Parathyroid adenoma (tissue), 2 donors: ENCODE measurements around the gene ENTPD1.
A peak's percentile ranks its signal among the peaks of the same experiment; 100 is the strongest.

ENCODE experiments used
- H2AFZ ChIP-seq: fragments of 300-600 bp; sonication (generic); one replicate; pipeline ENCODE4 v1.7.0; 2017; ENCODE audit warnings: antibody characterized with exemption, mild to moderate bottlenecking
- H3K27ac ChIP-seq: fragments of 300-600 bp; sonication (generic); one replicate; pipeline ENCODE4 v1.7.0; 2017
- H3K27me3 ChIP-seq: fragments of 300-600 bp; sonication (generic); one replicate; pipeline ENCODE4 v1.7.0; 2017; ENCODE audit warnings: low read length; ENCODE audit not compliant: control insufficient read depth, insufficient read depth
- H3K36me3 ChIP-seq: fragments of 300-600 bp; sonication (generic); one replicate; pipeline ENCODE4 v1.7.0; 2017; ENCODE audit warnings: low read length; ENCODE audit not compliant: control insufficient read depth, insufficient read depth
- H3K4me1 ChIP-seq: fragments of 300-600 bp; sonication (generic); one replicate; pipeline ENCODE4 v1.7.0; 2017; ENCODE audit warnings: control low read depth
- H3K4me2 ChIP-seq: fragments of 300-600 bp; sonication (generic); one replicate; pipeline ENCODE4 v1.7.0; 2017; ENCODE audit warnings: low read length
- H3K4me3 ChIP-seq: fragments of 300-600 bp; sonication (generic); one replicate; pipeline ENCODE4 v1.7.0; 2017; ENCODE audit warnings: low read depth, low read length
- H3K79me2 ChIP-seq: fragments of 300-600 bp; sonication (generic); one replicate; pipeline ENCODE4 v1.7.0; 2017; ENCODE audit warnings: control low read depth
- H3K9ac ChIP-seq: fragments of 300-600 bp; sonication (generic); one replicate; pipeline ENCODE4 v1.7.0; 2017; ENCODE audit warnings: mild to moderate bottlenecking
- H3K9me3 ChIP-seq: fragments of 300-600 bp; sonication (generic); one replicate; pipeline ENCODE4 v1.7.0; 2017; ENCODE audit warnings: low read length; ENCODE audit not compliant: control insufficient read depth
- TF ChIP-seq, protein P1 (sequence below): fragments of 300-600 bp; sonication (generic); IDR thresholded peaks from one replicate; pipeline ENCODE4 v1.7.0; 2017; ENCODE audit warnings: antibody characterized with exemption, mild to moderate bottlenecking
- donor health status: primary hyperparathyroidism.

The ENTPD1 gene

DNA sequence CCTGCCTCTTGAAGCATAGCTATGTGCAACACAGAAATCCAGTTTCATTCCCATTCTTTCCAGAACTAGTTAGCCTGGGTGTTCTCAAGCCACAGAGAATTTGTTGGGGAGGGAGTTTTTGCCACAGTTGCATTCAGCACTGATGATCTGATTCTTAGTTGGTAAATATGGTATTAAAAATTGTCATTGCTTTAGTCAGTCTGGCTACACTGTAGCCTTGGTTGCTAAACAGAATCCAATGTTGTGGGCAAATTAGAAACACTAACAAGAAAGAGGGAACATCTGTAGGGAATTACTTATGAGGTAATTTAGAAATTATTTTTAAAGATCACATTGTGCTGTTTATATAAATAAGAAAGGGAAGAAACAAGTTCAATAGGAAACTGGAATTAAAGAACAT, 94.8 kb downstream of the ENTPD1 start:
- Histone ChIP-seq H3K79me2 (no peaks in the 10 kb centered on the region), H3K4me2 (no peak overlapping the region), H3K27me3 (no peaks in the 10 kb centered on the region), H2AFZ (no peak overlapping the region), H3K9ac (no peak overlapping the region), H3K36me3 (no peaks in the 10 kb centered on the region), H3K4me3 (no peak overlapping the region), H3K9me3 (no peaks in the 10 kb centered on the region), H3K27ac (no peak overlapping the region), H3K4me1 (no peaks in the 10 kb centered on the region)
- TF ChIP-seq, protein P1, sequence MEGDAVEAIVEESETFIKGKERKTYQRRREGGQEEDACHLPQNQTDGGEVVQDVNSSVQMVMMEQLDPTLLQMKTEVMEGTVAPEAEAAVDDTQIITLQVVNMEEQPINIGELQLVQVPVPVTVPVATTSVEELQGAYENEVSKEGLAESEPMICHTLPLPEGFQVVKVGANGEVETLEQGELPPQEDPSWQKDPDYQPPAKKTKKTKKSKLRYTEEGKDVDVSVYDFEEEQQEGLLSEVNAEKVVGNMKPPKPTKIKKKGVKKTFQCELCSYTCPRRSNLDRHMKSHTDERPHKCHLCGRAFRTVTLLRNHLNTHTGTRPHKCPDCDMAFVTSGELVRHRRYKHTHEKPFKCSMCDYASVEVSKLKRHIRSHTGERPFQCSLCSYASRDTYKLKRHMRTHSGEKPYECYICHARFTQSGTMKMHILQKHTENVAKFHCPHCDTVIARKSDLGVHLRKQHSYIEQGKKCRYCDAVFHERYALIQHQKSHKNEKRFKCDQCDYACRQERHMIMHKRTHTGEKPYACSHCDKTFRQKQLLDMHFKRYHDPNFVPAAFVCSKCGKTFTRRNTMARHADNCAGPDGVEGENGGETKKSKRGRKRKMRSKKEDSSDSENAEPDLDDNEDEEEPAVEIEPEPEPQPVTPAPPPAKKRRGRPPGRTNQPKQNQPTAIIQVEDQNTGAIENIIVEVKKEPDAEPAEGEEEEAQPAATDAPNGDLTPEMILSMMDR, result no peak

DNA sequence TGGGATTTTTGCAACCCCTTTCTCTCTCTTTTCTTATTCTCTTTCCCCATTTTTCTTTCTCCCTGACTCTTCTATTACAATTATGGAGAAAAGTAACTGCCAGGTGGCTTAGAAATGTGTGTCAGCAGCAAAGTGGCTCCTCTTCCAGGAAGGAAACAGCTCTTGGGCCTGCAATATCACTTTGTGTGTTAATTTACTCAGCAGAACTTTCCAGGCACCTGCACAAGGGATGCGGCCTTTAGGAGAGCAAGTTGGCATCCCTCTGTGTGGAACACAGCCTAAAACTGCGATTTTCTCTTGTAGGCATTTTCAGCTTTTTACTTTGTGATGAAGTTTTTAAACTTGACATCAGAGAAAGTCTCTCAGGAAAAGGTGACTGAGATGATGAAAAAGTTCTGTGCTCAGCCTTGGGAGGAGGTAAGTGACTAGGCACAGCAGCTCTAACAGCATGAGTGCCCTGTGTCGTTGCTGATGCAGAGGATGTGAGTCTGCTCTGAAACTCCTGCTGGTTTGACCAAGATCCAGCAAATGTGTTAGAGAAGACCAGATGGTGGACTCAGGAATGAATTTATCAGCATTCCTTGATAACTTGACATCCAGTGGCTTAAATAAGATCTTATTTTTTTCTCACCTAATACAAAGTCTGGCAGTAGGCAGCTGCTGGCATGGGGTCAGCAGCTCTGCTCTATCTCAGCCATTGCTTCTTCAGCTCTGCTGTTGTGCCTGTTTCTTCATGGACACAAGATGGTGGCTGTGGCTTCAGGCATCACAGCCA, 104.4 kb downstream of the ENTPD1 start:
- H3K27ac ChIP-seq, result peak overlapping the region; percentile 91
- TF ChIP-seq, protein P1, result no peak

DNA sequence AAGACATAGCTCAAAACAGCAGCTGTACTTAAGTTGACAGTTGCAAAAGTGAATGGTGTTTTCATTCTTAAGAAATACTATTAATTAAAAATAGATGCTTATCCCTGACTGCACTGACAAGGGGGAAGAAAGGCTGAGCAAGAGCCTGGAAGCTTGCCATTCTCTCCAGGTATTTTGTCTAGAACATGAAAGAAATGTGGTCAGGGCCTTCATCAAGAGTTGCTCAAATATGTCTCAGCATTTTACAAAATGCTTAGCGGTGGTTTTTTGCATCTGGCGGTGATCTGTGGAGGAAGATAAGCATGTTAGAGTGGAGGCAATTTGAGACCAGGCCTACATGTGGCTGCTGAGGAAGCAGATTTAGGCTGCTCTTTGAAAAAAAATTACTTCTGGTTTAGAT, 105.4 kb downstream of the ENTPD1 start:
- H2AFZ ChIP-seq, result peak overlapping the region; percentile 81
- no peaks in the 10 kb centered on the region for H3K79me2 ChIP-seq
- H3K27me3 ChIP-seq, result no peaks in the 10 kb centered on the region
- H3K36me3 ChIP-seq, result no peaks in the 10 kb centered on the region
- H3K9me3 ChIP-seq, result no peaks in the 10 kb centered on the region
- peak overlapping the region; percentile 91 for H3K27ac ChIP-seq
- no peak overlapping the region for H3K4me2 ChIP-seq
- no peak overlapping the region for H3K9ac ChIP-seq
- H3K4me1 ChIP-seq, result peaks cover 62% of the 10 kb centered on the region
- TF ChIP-seq, protein P1, result no peak
- no peak overlapping the region for H3K4me3 ChIP-seq

More for the DNA sequence above, 104.4 kb downstream of the ENTPD1 start:
- Histone ChIP-seq H3K36me3 (no peaks in the 10 kb centered on the region), H2AFZ (peak overlapping the region; percentile 81), H3K27me3 (no peaks in the 10 kb centered on the region), H3K79me2 (no peaks in the 10 kb centered on the region), H3K4me3 (no peak overlapping the region), H3K4me2 (peak overlapping the region; percentile 2), H3K4me1 (peaks cover 62% of the 10 kb centered on the region), H3K9ac (no peak overlapping the region), H3K9me3 (no peaks in the 10 kb centered on the region)

DNA sequence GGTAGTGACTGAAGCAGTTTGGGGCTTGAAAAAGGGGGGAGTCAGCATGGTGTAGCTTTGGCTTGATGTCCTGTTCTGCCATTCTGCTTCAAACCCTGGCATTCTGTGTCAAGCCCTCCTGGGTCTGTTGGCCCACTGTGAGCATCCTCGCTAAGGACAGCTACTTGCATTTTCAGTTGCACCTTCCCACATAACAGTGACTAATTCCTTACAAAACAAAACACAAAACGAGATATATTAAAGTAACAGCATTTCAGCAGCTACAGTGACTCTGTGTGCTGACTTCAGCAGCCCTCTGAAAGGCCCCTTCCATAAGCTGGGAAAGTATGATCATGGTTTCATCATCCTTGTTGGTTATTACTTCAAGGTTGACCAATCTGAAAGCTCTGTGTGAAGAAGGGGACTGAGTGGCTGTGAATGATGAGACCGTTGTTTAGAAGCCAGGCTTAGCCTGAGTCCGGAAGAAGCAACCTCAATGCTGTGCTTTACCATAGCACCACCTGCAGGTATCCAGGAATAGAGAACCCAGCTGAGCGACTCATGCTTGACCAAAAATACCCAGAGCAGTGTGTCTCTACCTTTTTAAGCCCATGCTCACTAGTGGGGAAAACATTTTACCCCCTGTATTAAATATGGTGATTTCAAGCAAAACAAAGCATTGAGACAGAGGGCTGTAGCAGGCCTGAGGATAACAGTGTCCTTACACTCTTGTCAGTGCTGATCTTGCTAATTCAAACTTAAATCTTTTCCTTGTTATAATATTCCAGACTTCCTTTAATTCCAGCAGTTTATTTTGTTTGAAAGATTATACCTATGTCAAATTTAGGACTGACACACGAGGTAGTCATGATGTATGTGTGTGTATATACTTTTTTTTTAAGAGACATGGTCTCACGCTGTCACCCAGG, 109.2 kb downstream of the ENTPD1 start:
- Histone ChIP-seq H3K36me3 (no peaks in the 10 kb centered on the region), H3K9me3 (no peaks in the 10 kb centered on the region), H3K27me3 (no peaks in the 10 kb centered on the region), H3K9ac (no peak overlapping the region), H3K27ac (peak overlapping the region; percentile 7), H2AFZ (peak overlapping the region; percentile 58), H3K4me2 (no peak overlapping the region), H3K79me2 (no peaks in the 10 kb centered on the region), H3K4me3 (no peak overlapping the region), H3K4me1 (peaks cover 47% of the 10 kb centered on the region)
- TF ChIP-seq, protein P1, result peak; percentile 93
